HG02938 (cell line): Measurements from ENCODE around the gene GRK5.

ENCODE experiments used
- ATAC-seq: cut with Tn5 transposase; IDR thresholded peaks from one replicate; pipeline ENCODE4 v1.9.1; 2021; ENCODE audit warnings: mild to moderate bottlenecking, moderate library complexity; ENCODE audit not compliant: unreplicated experiment

Gene GRK5

GRCh38 chr10:119355930-119356329, 148.6 kb downstream of the GRK5 start:
- no peak for ATAC-seq

- no peak for ATAC-seq
Measured at GRCh38 chr10:119357412-119358151, 150.2 kb downstream of the GRK5 start.

GRCh38 chr10:119358152-119358512, 150.8 kb downstream of the GRK5 start:
- ATAC-seq: no peak

GRCh38 chr10:119358567-119358966, 151.2 kb downstream of the GRK5 start:
- ATAC-seq: no peak

- ATAC-seq: no peak
Measured at GRCh38 chr10:119359025-119359424, 151.7 kb downstream of the GRK5 start.

- ATAC-seq: no peak
Measured at GRCh38 chr10:119360181-119360921, 153.0 kb downstream of the GRK5 start.

GRCh38 chr10:119361037-119361436, 153.7 kb downstream of the GRK5 start:
- ATAC-seq: no peak

- ATAC-seq: no peak
Measured at GRCh38 chr10:119362122-119362521, 154.8 kb downstream of the GRK5 start.

GRCh38 chr10:119364645-119365600, 157.6 kb downstream of the GRK5 start:
- ATAC-seq: no peak

GRCh38 chr10:119365773-119366599, 158.6 kb downstream of the GRK5 start:
- ATAC-seq: no peak

- ATAC-seq: no peak
Measured at GRCh38 chr10:119367841-119368549, 160.6 kb downstream of the GRK5 start.

GRCh38 chr10:119368581-119368980, 161.2 kb downstream of the GRK5 start:
- no peak for ATAC-seq

- peak; percentile 62 for ATAC-seq
Measured at GRCh38 chr10:119368991-119369869, 161.9 kb downstream of the GRK5 start.

GRCh38 chr10:119370111-119370741, 162.9 kb downstream of the GRK5 start:
- ATAC-seq: no peak

GRCh38 chr10:119370972-119371703, 163.8 kb downstream of the GRK5 start:
- no peak for ATAC-seq

- ATAC-seq: no peak
Measured at GRCh38 chr10:119371704-119372663, 164.6 kb downstream of the GRK5 start.
